Neural progenitor cell (in vitro differentiated cells): ENCODE results near the gene TENT5C. TPM values are rescaled to one million over a fixed set of nuclear protein-coding genes. Genes with fewer than 3 reads are reported as not detected.

ENCODE experiments used
- DNase-seq: peaks from one replicate; pipeline ENCODE4 v3.0.0-alpha.2; 2016; ENCODE audit warnings: low spot score
- H2AFZ ChIP-seq: fragments of 200-600 bp; sonication (generic); replicated peaks from 2 replicates; pipeline ENCODE4 v1.6.1; 2016; ENCODE audit warnings: antibody characterized with exemption
- H3F3A ChIP-seq: fragments of 200-600 bp; sonication (generic); 2 replicates; pipeline ENCODE4 v1.6.1; 2016; ENCODE audit warnings: antibody characterized with exemption, low read depth
- H3K27ac ChIP-seq: fragments of 200-600 bp; sonication (generic); 2 replicates; pipeline ENCODE4 v1.5.1; 2016; ENCODE audit warnings: mild to moderate bottlenecking
- H3K27me3 ChIP-seq: fragments of 200-600 bp; sonication (generic); 2 replicates; pipeline ENCODE4 v1.6.1; 2016; ENCODE audit warnings: mild to moderate bottlenecking, moderate library complexity
- H3K36me3 ChIP-seq: fragments of 200-600 bp; sonication (generic); 2 replicates; pipeline ENCODE4 v1.5.1; 2016
- H3K4me1 ChIP-seq: fragments of 200-600 bp; sonication (generic); 2 replicates; pipeline ENCODE4 v1.6.1; 2016; ENCODE audit warnings: mixed run types
- H3K4me2 ChIP-seq: fragments of 200-600 bp; sonication (generic); 2 replicates; pipeline ENCODE4 v1.6.1; 2016
- H3K4me3 ChIP-seq: fragments of 200-600 bp; sonication (generic); 2 replicates; pipeline ENCODE4 v1.5.1; 2016
- H3K79me2 ChIP-seq: fragments of 200-600 bp; sonication (generic); 2 replicates; pipeline ENCODE4 v1.6.1; 2016; ENCODE audit warnings: low read depth
- H3K9ac ChIP-seq: fragments of 200-600 bp; sonication (generic); 2 replicates; pipeline ENCODE4 v1.6.1; 2016
- H3K9me3 ChIP-seq: fragments of 200-600 bp; sonication (generic); 2 replicates; pipeline ENCODE4 v1.5.1; 2016; ENCODE audit warnings: low read depth
- H4K20me1 ChIP-seq: fragments of 200-600 bp; sonication (generic); 2 replicates; pipeline ENCODE4 v1.6.1; 2016; ENCODE audit warnings: low read depth
- H3K27ac Mint-ChIP-seq: 3 replicates; pipeline ENCODE4 v1.8.0; 2021; ENCODE audit warnings: mixed read lengths
- H3K27me3 Mint-ChIP-seq: 2 replicates; pipeline ENCODE4 v1.8.0; 2022; ENCODE audit warnings: low read depth, mild to moderate bottlenecking, inconsistent platforms, moderate library complexity, mixed read lengths; ENCODE audit not compliant: insufficient read depth
- H3K36me3 Mint-ChIP-seq: 3 replicates; pipeline ENCODE4 v1.8.0; 2021; ENCODE audit warnings: mixed read lengths
- H3K4me1 Mint-ChIP-seq: 3 replicates; pipeline ENCODE4 v1.8.0; 2021; ENCODE audit warnings: mixed read lengths
- H3K4me3 Mint-ChIP-seq: 3 replicates; pipeline ENCODE4 v1.8.0; 2021; ENCODE audit warnings: mild to moderate bottlenecking, moderate library complexity, mixed read lengths
- H3K9me3 Mint-ChIP-seq: 3 replicates; pipeline ENCODE4 v1.8.0; 2020; ENCODE audit warnings: mixed read lengths
- CTCF ChIP-seq: fragments of 200-600 bp; sonication (generic); IDR thresholded peaks from 2 replicates; pipeline ENCODE4 v1.5.1; 2017; ENCODE audit warnings: antibody characterized with exemption, mild to moderate bottlenecking
- EZH2 ChIP-seq: fragments of 200-600 bp; sonication (generic); IDR thresholded peaks from 2 replicates; pipeline ENCODE4 v1.6.1; 2017; ENCODE audit warnings: antibody characterized with exemption, mild to moderate bottlenecking, moderate library complexity
- EZH2phosphoT487 ChIP-seq: fragments of 200-600 bp; sonication (generic); IDR thresholded peaks from 2 replicates; pipeline ENCODE4 v1.6.1; 2017; ENCODE audit warnings: antibody characterized with exemption
- total RNA-seq: library from RNA; depleted of rRNA; stranded (reverse); fragments of >200 nt; gene quantifications from 2 replicates; pipeline ENCODE4 v1.2.3, GENCODE V29; 2015; ENCODE audit warnings: low replicate concordance

Gene TENT5C
- total RNA-seq, 1 donor from 2014 or later: 0.39 TPM

DNA sequence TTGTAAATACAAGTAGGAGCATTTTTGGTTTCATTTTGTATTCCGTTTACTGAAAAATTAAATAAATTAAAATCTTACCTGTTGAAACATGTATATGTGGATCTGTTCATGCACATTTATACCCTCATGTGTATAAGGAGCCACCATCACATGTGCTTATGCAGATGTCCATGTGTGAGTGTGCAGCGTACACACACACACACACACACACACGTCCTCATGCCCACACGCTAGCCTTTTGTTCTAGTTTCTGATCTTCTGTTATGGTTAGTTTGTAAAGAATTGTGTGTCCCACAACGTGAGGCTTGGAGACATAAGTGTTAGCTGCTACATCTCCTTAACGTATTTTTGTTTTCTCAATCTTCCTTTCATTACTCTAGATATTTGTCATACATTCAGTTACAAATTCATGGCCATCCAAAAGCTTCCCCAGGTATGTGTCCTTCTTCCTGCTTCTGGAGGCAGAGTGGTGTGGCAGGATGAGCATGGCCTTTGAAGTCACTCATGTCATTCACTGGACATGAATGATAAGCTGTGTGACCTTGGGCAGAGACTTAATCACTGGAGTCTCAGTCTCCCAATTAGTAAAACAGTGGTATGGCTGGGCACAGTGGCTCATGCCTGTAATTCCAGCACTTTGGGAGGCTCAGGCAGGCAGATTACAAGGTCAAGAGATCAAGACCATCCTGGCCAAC lies 54.6 kb downstream of the TENT5C start:
- Histone ChIP-seq H3K4me1 (no peaks in the 10 kb centered on the region), H3K9ac (no peak overlapping the region), H3K79me2 (no peaks in the 10 kb centered on the region), H2AFZ (no peak overlapping the region), H3K36me3 (no peaks in the 10 kb centered on the region), H3K9me3 (no peaks in the 10 kb centered on the region), H3K27me3 (no peaks in the 10 kb centered on the region), H3K27ac (no peak overlapping the region), H4K20me1 (no peaks in the 10 kb centered on the region), H3F3A (no peaks in the 10 kb centered on the region), H3K4me2 (no peak overlapping the region), H3K4me3 (no peak overlapping the region)
- H3K27me3 Mint-ChIP-seq: peaks cover 5% of the 10 kb centered on the region
- no peak overlapping the region for H3K4me3 Mint-ChIP-seq
- H3K9me3 Mint-ChIP-seq: no peaks in the 10 kb centered on the region
- H3K27ac Mint-ChIP-seq: no peak overlapping the region
- no peak for DNase-seq
- H3K4me1 Mint-ChIP-seq: peaks cover 7% of the 10 kb centered on the region
- TF ChIP-seq EZH2: no peak
- TF ChIP-seq EZH2phosphoT487: no peak
- no peak for TF ChIP-seq CTCF
- H3K36me3 Mint-ChIP-seq: no peaks in the 10 kb centered on the region

GRCh38 chr1:117661027-117661426 lies 55.2 kb downstream of the TENT5C start:
- H3K27ac Mint-ChIP-seq: no peak overlapping the region
- no peaks in the 10 kb centered on the region for H3K79me2 ChIP-seq
- no peaks in the 10 kb centered on the region for H3K27me3 ChIP-seq

GRCh38 chr1:117662667-117663066 lies 56.8 kb downstream of the TENT5C start:
- H3K4me1 ChIP-seq: no peaks in the 10 kb centered on the region
- Mint-ChIP-seq H3K4me3 (no peak overlapping the region), H3K9me3 (no peaks in the 10 kb centered on the region), H3K27ac (no peak overlapping the region), H3K27me3 (peaks cover 2% of the 10 kb centered on the region), H3K36me3 (no peaks in the 10 kb centered on the region), H3K4me1 (no peaks in the 10 kb centered on the region)
- H3F3A ChIP-seq: no peaks in the 10 kb centered on the region
- no peak overlapping the region for H3K4me2 ChIP-seq
- no peak overlapping the region for H2AFZ ChIP-seq
- H3K9me3 ChIP-seq: no peaks in the 10 kb centered on the region
- H3K36me3 ChIP-seq: no peaks in the 10 kb centered on the region
- H3K79me2 ChIP-seq: no peaks in the 10 kb centered on the region
- no peaks in the 10 kb centered on the region for H3K27me3 ChIP-seq
- no peaks in the 10 kb centered on the region for H4K20me1 ChIP-seq
- H3K9ac ChIP-seq: no peak overlapping the region
- DNase-seq: no peak
- H3K27ac ChIP-seq: no peak overlapping the region
- TF ChIP-seq EZH2 (no peak), EZH2phosphoT487 (no peak), CTCF (no peak)
- no peak overlapping the region for H3K4me3 ChIP-seq

More at GRCh38 chr1:117661027-117661426, 55.2 kb downstream of the TENT5C start:
- no peak overlapping the region for H2AFZ ChIP-seq
- peaks cover 7% of the 10 kb centered on the region for H3K4me1 Mint-ChIP-seq
- no peak overlapping the region for H3K4me2 ChIP-seq
- H3F3A ChIP-seq: no peaks in the 10 kb centered on the region
- H3K4me3 Mint-ChIP-seq: no peak overlapping the region
- H3K9ac ChIP-seq: no peak overlapping the region
- H3K36me3 Mint-ChIP-seq: no peaks in the 10 kb centered on the region
- DNase-seq: no peak
- H3K4me3 ChIP-seq: no peak overlapping the region
- no peaks in the 10 kb centered on the region for H3K9me3 Mint-ChIP-seq
- no peaks in the 10 kb centered on the region for H3K36me3 ChIP-seq
- no peaks in the 10 kb centered on the region for H4K20me1 ChIP-seq
- H3K9me3 ChIP-seq: no peaks in the 10 kb centered on the region
- peaks cover 5% of the 10 kb centered on the region for H3K27me3 Mint-ChIP-seq
- TF ChIP-seq EZH2phosphoT487: no peak
- TF ChIP-seq CTCF: no peak
- TF ChIP-seq EZH2: no peak
- H3K27ac ChIP-seq: no peak overlapping the region
- no peaks in the 10 kb centered on the region for H3K4me1 ChIP-seq
